ENCODE results near the gene KCNIP4.

Gene KCNIP4

DNA sequence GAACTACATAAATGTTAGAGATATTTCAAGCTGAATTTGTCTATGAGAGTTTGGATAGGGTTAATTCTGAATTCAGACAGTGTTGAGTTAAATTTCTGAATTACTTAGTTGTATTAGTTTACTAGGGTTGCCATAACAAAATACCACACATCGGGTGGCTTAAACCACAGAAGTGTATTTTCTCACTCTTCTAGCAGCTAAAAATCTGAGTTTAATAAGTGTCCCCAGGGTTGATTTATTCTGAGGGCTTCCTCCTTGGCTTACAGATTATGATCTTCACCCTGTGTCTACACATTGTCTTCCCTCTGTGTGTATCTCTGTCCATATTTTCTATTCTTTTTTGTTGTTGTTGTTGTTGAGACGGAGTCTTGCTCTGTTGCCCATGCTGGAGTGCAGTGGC, 929.8 kb downstream of the KCNIP4 start:
- H3K9me3 ChIP-seq (ENCODE audit: control insufficient read depth, low read length) = no peaks in the 10 kb centered on the region
- H3K27me3 ChIP-seq (ENCODE audit: control insufficient read depth, insufficient read depth, low read length) = no peaks in the 10 kb centered on the region
- no peaks in the 10 kb centered on the region for H3K36me3 ChIP-seq (ENCODE audit: control insufficient read depth, insufficient read depth, low read length)
- no peak overlapping the region for H3K9ac ChIP-seq
- TF ChIP-seq CTCF (IDR thresholded peaks at IDR 0.05) = no peak
- H3K27ac ChIP-seq = no peak overlapping the region
- no peak overlapping the region for H2AFZ ChIP-seq
- H3K4me2 ChIP-seq (ENCODE audit: low read length) = no peak overlapping the region
- H3K79me2 ChIP-seq = no peaks in the 10 kb centered on the region
- H3K4me1 ChIP-seq = no peaks in the 10 kb centered on the region
- H3K4me3 ChIP-seq (ENCODE audit: low read depth, low read length) = no peak overlapping the region

DNA sequence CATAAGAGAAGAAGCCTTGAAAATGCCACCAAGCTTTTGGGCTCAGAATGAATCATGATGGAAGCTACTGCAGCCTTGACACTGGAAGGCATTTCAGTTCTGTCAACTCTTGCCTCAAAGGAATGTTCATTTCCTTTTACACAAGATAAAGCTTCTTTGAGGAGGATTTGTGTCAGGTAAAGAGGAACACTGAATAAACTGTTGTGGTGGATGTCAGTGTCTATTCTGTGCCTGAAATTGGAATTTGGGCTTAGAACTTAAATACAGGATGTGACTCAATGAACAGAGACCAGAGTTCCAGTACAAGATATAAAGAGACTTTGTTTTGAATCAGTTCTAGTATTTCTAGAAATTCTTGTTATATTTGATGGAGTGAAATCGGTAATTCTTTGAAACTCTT, 935.1 kb downstream of the KCNIP4 start:
- no peaks in the 10 kb centered on the region for H3K79me2 ChIP-seq
- no peaks in the 10 kb centered on the region for H3K27me3 ChIP-seq (ENCODE audit: control insufficient read depth, insufficient read depth, low read length)
- no peaks in the 10 kb centered on the region for H3K4me1 ChIP-seq
- no peak for TF ChIP-seq CTCF (IDR thresholded peaks at IDR 0.05)
- H3K9me3 ChIP-seq (ENCODE audit: control insufficient read depth, low read length) = no peaks in the 10 kb centered on the region
- H3K9ac ChIP-seq = no peak overlapping the region
- no peak overlapping the region for H2AFZ ChIP-seq
- H3K27ac ChIP-seq = no peak overlapping the region
- no peak overlapping the region for H3K4me3 ChIP-seq (ENCODE audit: low read depth, low read length)
- H3K4me2 ChIP-seq (ENCODE audit: low read length) = no peak overlapping the region
- H3K36me3 ChIP-seq (ENCODE audit: control insufficient read depth, insufficient read depth, low read length) = no peaks in the 10 kb centered on the region

DNA sequence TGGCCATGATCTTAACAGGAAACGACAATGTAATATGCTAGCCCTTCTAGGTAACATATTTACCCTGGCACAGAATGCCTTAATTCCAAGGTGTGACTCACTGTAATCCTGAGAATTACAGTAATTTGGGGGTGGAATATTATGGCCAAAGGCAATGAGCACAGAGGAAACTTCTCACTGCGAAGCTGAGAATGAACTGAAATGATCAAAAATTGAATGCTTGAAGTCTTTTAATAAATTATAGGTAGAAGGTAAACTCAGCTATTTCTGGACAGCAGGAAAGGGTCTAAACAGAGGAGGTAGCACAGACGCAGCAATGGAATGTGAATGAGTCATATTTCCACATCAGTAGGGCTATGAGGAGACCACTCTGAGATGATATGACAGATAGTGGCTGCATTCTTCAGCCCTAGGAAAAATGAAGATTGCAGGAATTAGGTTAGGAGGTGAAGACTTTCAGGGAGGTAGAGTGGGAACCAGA, 935.7 kb downstream of the KCNIP4 start:
- no peaks in the 10 kb centered on the region for H3K36me3 ChIP-seq (ENCODE audit: control insufficient read depth, insufficient read depth, low read length)
- TF ChIP-seq CTCF (IDR thresholded peaks at IDR 0.05) = no peak
- H3K4me2 ChIP-seq (ENCODE audit: low read length) = no peak overlapping the region
- no peaks in the 10 kb centered on the region for H3K9me3 ChIP-seq (ENCODE audit: control insufficient read depth, low read length)
- no peaks in the 10 kb centered on the region for H3K27me3 ChIP-seq (ENCODE audit: control insufficient read depth, insufficient read depth, low read length)
- H3K27ac ChIP-seq = no peak overlapping the region
- no peaks in the 10 kb centered on the region for H3K79me2 ChIP-seq
- no peak overlapping the region for H3K9ac ChIP-seq
- no peaks in the 10 kb centered on the region for H3K4me1 ChIP-seq
- no peak overlapping the region for H3K4me3 ChIP-seq (ENCODE audit: low read depth, low read length)
- H2AFZ ChIP-seq = no peak overlapping the region

DNA sequence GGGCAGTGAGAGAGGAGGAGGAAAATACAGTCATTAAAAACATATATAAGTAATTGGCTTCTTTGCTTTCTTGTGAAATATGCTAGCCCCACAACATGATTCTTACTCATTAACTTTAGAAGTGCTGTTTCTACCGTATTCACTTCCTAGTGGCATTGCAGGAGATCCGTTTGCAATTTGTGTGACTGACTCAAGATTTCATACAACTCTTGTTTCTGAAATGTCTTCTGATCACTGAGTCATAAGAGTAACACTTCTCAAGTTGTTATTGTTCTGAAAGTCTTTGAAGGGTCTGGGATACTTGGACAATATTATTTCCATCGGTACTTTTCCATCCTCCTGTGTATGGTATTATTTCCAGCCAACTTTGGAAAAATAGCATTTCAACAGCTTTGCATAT, 937.5 kb downstream of the KCNIP4 start:
- Histone ChIP-seq H3K9ac (no peak overlapping the region), H3K4me1 (no peaks in the 10 kb centered on the region), H3K36me3 (ENCODE audit: control insufficient read depth, insufficient read depth, low read length) (no peaks in the 10 kb centered on the region), H3K4me2 (ENCODE audit: low read length) (no peak overlapping the region), H3K27ac (no peak overlapping the region), H3K79me2 (no peaks in the 10 kb centered on the region), H3K4me3 (ENCODE audit: low read depth, low read length) (no peak overlapping the region), H3K27me3 (ENCODE audit: control insufficient read depth, insufficient read depth, low read length) (no peaks in the 10 kb centered on the region), H3K9me3 (ENCODE audit: control insufficient read depth, low read length) (no peaks in the 10 kb centered on the region), H2AFZ (no peak overlapping the region)
- TF ChIP-seq CTCF (IDR thresholded peaks at IDR 0.05) = no peak

- Histone ChIP-seq H3K36me3 (ENCODE audit: control insufficient read depth, insufficient read depth, low read length) (no peaks in the 10 kb centered on the region), H2AFZ (no peak overlapping the region), H3K27ac (no peak overlapping the region), H3K79me2 (no peaks in the 10 kb centered on the region), H3K9me3 (ENCODE audit: control insufficient read depth, low read length) (no peaks in the 10 kb centered on the region), H3K4me2 (ENCODE audit: low read length) (no peak overlapping the region), H3K4me1 (no peaks in the 10 kb centered on the region), H3K9ac (no peak overlapping the region), H3K4me3 (ENCODE audit: low read depth, low read length) (no peak overlapping the region), H3K27me3 (ENCODE audit: control insufficient read depth, insufficient read depth, low read length) (no peaks in the 10 kb centered on the region)
- no peak for TF ChIP-seq CTCF (IDR thresholded peaks at IDR 0.05)
Observed at GRCh38 chr4:21009956-21010355, 938.6 kb downstream of the KCNIP4 start.

Measured in parathyroid adenoma (tissue), 2 donors.